GM04503 (cell line): ENCODE data around the gene CNDP1.
"Not testable (repeated sequence)": the region's sequence is repeated elsewhere in the genome, so short reads cannot be mapped to it uniquely, and the experiment has no call there.

Source experiments
- DNase-seq: peaks from one replicate; pipeline ENCODE4 v3.0.0-alpha.2; 2012; ENCODE audit warnings: low read depth

The CNDP1 gene

DNA sequence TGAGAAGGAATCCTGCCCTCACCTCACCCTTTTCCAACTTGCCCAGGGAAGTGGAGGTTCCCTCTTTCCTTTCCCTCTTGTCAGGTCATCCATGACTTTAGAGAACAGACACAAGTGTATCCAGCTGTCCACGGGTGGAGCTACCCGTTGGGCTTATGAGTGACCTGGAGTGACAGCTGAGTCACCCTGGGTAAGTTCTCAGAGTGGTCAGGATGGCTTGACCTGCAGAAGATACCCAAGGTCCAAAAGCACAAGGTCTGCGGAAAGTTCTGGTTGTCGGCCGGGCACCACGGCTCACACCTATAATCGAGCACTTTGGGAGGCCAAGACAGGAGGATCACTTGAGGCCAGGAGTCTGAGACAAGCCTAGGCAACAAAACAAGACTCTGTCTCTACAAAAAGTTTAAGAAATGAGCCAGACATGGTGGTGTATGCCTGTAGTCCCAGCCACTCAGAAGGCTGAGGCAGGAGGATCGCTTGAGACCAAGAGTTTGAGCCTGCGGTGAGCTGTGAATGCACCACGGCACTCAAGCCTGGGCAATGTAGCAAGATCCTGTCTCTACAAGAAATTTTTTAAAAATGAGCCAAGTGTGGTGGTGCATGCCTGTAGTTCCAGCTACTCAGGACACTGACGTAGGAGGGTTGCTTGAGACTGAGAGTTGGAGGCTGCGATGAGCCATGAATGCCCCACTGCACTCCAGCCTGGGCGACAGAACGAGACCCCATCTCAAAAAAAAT lies 14.0 kb upstream of the CNDP1 start:
- DNase-seq, result no peak

DNA sequence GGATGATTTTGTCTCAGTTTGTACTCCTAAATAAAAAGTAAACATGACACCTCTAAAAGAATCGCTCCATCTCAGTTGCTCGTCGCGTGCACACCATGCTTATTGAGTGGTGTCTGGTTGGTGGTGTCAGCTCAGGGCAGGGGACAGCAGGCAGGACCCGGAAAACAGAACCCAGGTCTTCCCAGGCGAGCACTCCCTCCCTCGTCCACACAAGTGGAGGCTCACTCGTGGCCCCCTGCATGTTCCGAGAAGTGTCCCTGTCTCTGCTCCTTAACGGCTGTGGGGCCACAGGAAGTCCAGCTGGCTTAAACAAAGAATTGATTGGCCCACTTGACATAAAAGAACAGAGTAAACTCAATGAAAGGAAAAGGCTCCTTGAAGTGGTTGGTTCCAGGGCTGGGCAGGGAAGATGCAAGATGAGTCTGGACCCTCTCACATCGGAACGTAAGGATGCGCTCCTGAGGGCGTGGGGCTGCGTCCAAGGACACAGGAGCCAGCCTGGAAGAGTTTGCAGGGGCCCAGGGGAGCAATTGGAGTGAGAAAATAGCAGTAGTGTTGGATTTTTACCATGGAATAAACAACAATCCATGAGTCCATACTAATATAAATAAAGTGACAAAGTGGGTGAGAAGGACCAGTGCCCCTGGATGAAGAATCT lies 13.1 kb upstream of the CNDP1 start:
- no peak for DNase-seq

DNA sequence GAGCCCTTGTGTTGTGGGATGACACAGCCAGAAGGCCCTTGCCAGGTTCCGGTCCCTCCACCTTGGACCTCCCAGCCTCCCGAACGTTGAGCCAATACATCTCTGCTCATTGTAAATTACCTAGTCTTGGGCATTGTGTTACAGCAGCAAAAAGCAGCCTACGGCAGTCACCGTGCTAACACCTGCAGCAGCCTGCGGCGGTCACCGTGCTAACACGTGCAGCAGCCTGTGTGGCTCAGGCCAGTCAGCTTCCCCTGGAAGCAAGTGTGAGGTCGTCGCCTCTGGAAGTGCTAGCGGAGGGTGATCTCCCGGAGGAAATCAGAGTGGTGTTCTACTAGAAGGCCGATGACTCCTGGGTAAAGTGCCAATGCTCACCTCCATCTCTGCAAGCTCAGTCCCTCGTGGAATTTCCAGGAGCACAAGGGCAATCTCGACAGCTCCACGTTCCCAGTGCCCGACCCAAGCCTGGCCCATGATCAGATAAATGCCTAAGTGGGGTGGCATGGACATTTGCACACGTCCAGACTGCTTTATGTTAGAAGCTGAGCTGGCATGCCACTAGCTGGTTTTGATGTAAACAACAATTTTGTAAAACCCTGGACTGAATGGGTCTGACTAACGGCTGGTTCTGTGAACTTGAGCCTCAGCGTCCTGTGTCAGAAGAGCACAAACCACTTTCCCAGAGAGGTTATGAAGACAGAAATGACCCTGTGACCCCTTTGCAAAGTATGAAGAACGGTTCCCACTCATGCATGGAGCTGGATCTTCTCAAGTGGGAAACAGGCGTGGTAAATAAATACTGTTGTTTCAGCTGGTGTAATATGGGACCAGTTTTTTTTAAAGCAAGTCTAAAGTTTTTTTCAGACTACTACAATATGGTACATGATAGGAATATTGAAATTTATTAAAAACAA lies 11.4 kb upstream of the CNDP1 start:
- no peak for DNase-seq

DNA sequence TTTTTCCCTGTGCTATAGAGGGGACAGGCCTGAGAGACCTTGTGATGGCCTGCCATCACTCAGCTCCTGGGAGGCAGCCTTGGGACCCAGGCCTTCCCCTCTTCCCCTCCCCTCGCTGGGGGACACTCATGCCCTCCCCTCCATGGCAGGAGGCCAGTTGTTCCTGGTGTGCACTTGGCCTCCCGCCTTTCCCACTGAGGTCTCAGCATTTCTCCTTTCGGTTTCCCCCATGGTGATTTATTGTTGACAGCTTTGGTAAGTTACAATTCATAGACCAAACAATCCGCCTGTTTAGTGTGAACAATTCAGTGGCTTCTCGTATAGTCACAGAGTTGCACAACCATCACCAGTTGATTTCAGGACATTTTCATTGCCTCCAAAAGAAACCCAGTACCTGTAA lies 10.2 kb upstream of the CNDP1 start:
- DNase-seq, result no peak

DNA sequence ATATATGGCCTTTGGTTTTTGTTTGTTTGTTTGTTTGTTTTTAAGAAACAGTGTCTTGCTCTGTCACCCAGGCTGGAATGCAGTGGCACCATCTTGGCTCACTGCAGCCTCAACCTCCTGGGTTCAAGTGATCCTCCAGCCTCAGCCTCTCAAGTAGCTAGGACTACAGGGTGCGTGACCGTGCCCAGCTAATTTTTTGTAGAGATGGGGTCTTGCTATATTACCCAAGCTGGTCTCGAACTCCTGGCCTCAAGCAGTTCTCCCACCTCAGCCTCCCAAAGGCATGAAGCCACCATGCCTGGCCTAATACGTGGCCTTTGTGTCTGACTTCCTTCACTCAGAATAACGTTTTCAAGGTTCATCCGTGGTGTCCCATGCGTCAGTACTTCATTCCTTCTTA lies 9.4 kb upstream of the CNDP1 start:
- DNase-seq, result not testable (repeated sequence)

DNA sequence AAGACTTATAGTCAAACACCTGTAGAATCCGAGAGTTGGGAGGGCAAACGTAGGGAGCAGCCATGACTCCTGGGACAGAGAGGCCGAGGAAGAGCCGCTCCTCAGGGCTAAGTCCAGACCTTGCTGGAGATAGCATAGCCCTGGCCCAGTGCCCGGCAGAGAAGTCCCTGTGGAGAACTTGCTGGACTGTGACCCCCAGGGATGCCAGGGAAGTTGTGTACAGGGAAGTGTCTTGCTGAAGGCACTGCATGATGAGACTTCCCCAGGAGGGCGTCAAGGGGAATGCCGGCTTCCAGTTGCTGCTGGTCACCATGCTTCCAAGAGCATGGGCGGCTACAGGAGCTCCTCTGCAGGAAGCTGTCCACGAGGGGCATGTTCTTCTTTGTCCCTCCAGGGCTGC lies 8.6 kb upstream of the CNDP1 start:
- no peak for DNase-seq

DNA sequence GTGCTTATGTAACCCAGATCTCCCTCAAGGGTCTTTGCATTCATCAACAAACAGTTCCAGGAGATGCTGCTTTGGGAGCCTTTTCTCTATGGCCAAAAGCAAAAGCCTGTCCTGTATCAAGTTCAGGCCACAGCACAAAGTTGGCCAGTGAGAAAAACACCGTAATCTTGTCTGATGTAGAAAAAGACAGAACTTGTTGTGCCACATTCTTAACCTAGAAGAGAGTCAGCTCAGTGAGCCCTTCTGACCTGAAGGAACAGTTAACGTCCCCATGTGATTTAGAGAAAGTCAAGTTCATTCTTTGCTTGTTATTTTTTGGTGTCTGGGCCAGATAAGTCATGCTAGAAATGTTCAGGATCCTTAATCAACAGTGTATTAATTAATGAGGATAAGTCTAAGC lies 7.8 kb upstream of the CNDP1 start:
- no peak for DNase-seq

DNA sequence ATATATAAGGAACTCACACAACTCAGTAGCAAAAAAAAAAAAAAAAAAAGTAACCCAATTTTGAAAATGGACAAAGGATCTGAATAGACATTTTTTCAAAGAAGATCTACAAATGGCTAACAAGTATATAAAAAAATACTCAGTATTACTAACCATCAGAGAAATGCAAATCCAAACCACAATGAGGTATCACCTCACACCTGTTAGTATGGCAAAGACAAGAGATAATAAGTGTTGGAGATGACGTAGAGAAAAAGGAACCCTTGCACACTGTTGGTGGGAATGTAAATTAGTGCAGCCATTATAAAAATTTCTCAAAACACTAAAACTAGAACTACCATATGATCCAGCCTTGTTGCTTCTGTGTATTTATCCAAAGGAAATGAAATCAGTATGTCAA lies 5.8 kb upstream of the CNDP1 start:
- no peak for DNase-seq

DNA sequence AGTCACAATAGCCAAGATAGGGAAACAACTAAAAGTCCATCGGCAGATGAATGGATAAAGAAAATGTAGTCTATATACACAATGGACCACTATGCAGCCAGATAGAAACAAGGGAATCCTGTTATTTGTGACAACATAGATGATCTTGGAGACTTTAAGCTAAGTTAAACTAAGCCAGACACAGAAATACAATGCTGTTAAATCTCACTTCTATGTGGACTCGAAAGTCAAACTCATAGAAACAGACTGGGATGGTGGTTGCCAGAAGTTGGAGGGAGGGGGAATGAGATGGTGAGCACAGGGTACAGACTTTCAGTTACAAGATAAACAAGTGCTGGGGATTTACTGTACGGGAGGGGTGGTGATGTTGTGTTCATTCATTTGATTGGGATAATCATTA lies 5.4 kb upstream of the CNDP1 start:
- no peak for DNase-seq

DNA sequence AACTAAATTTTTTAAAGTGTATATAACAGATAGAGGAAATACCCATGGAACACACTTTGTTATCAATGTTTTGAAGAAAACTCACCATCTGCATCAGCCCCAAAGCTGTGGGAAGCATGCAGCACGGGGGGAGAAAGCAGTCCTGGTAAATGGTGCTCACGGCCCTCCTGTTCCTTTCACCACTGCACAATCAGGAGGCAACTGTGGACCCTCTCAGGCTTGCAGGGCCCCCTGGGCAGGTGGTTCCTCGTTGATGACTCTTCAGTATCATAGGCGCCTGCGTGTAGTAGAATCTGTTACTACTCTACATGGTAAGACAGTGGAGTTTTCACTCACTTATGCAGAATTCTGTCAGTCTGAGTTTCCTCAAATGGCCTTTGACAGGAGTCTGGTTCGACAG lies 4.9 kb upstream of the CNDP1 start:
- DNase-seq, result no peak

DNA sequence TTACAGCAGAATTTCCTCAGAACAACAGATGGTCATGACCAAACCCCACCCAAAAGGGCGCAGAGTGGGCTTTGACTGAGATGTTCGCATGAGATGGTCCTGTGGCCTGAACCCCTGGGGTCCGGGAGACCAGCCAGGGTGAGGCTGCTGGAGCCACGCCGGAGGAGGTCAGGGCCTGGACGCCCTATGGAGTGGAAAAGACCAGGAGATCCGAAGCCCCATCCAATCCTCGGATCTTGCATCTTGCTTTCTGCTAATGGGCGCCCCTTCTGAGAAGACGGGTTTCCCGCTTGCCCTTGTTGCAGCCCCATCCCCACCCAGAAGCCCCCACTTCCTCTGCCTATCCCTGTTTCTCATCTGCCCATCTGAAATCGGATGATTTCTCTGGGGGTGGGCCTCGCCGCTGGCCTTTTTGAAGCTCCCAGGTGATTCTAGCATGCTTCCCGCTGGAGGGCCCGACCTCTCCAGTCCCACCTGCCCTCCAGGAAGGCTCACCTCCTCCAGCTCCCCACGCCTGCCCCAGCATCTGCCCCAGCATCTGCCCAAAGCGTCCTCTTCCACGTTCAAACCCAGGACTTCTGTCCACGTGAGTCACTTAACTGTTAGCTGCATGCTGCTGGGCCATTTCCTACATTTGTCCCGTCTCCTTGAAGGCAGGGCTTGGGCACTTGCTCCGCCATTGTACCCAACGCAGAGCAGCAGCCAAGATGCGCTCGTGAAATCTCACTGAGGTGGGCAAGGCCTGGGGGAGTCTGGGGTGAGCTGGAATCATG lies 4.3 kb upstream of the CNDP1 start:
- no peak for DNase-seq

DNA sequence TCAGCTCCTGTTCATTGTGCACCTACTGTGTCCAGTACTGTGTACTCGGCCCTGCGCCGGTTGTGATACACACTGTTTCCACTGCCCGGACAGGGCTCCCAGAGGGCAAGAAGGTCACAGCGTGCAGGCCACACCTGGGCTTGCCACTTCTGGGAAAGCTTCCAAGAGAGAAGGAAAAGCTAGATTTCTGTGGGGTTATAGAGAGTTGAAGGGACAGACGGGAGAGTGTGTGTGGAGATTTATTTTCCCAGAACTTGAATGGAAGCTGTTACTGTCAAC lies 3.8 kb upstream of the CNDP1 start:
- DNase-seq, result no peak

DNA sequence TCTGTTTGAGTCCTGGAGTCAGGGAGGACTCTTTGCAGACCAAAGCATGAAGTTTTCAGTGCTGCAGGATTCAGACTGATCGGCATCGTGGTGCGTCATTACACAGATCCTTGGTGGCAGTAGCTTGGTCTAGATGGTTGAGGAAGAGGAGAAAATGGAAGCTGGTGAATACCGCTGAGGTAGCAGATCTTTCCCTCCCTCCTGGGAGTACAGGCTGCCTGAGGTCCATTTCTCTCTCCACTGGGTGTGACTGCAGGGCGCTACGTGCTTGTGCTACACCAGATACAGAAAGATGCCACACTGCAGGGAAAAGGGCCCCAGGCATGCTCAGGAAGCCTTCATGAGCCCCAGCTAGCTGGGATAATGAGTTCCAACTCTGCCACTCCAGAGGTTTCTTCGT lies 3.3 kb upstream of the CNDP1 start:
- DNase-seq, result no peak

DNA sequence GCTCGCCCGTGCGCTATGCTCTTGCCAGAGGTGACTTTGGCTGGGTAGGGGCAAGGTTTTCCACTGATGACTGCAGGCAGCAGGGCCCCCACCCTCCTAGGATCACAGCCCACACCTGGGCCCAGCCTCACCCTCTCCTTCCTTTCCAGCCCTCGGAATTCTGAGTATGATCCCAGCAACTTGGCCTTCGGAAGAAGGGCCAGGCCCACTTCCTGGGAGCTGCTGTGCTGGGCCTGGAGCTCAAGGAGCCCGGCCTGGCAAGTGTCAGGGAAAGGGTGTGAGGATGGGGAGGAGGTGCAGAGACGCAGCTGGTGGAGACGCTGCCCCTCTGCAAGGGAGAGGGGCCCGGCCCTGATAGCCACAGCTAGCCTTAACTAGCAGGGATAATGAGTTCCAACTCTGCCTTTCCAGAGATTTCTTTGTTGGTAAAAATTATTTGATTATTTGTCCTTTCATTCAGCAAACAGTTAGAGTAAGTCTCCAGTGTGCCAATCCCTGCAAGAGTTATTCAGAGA lies 1.7 kb upstream of the CNDP1 start:
- DNase-seq, result no peak

DNA sequence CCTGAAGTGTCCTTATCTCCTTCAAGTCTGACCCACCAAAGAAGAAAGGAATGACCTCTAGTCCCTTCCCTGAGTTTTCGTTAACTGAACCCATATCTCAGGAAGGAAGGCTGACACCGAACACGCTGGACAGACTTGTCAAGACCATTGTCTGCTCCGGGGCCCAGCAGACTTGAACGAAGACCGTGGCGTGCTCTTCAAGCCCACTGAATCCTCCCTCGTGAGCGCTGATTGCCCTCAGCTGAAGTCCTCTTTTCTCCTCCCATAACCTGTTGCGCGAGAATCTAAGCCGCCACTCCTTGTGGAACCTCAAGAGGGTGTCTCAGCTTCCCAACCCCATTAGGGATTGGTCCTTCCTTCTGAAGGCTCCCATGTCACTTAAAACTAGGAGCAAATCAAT lies 634 bp upstream of the CNDP1 start:
- no peak for DNase-seq

DNA sequence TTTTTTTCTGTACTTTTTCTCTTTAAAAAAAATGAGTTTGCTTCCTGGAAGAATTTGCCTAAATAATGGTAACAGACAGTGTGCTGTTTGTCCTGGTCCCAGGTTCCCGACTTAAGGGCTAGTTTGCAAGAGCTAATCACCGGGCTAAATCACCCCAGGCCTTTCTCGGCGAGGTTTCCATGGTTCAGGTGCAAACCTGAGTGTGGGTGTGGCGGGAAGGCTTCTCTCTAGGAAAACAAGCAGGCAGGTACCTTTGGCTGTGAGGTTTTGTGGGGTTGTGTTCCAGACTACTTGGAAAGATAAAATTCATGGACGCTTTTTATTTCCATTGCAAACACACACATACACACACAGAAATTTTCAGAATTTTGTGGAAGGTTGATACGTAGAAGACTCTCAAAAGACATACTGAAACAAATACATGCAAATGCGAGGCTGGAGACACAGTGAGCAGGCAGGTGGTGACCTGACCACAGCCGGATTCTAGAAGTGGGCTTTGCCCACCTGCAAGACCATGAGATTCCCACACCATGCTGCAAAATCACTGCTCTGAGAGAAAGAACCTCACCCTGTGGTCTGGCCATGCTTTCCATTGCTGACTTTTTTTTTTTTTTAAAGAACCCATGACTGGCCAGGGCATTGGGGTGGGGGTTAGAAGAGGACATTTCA lies 815 bp downstream of the CNDP1 start:
- no peak for DNase-seq

DNA sequence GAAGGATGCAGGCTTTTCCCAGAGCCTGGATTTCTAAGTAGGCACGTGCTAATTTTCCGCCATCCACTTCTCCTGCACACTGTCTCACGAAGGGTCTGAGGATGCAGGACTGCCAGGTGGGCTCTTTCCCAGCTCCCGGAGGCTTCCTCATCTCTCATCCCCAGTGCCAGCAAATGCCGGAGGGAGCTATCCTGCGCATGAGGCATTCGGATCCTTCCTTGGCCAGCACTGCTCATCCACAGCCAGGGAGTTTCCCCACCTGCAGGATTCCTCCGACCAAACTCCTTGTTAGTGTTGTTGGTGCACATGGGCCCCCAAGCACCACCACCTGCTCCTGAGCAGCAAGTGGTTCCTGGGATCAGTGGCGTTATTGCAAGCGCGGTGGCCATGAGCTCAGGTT lies 5.0 kb downstream of the CNDP1 start:
- no peak for DNase-seq

DNA sequence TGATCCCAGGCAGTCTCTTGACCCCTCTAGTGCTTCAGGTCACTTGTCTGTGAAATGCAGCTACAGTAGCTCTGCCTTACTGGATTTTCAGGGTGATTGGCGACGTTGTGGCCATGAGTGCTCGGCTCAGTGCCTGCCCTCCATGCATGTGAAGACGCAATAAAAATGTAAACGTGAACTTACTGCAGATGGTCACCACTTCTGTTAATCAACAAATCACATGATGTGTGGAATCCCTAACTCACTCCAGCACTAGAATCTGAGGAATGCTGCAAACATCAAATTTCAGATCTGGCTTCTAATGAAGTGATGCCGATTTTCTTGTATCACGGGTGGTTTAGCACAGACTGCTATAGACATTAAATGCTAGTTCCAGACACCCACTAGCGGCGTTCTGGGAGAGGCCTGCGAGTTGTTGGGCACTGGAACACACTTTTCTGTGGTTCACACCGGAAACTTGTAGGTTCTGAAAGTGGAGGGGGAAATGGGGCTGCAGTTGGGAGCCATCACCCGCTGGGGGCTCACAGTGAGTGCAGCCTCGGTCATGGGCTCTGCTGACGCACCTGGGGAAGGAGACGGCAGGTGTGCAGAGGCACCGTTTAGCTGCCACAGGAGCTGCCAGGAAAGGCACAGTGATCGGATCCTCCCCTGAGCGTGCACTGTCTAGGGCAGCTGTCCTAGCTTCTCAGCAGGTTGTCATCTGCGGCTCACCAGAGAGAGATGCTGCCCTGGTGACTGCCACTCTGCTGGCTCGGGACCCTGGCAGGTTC lies 6.5 kb downstream of the CNDP1 start:
- DNase-seq, result no peak

DNA sequence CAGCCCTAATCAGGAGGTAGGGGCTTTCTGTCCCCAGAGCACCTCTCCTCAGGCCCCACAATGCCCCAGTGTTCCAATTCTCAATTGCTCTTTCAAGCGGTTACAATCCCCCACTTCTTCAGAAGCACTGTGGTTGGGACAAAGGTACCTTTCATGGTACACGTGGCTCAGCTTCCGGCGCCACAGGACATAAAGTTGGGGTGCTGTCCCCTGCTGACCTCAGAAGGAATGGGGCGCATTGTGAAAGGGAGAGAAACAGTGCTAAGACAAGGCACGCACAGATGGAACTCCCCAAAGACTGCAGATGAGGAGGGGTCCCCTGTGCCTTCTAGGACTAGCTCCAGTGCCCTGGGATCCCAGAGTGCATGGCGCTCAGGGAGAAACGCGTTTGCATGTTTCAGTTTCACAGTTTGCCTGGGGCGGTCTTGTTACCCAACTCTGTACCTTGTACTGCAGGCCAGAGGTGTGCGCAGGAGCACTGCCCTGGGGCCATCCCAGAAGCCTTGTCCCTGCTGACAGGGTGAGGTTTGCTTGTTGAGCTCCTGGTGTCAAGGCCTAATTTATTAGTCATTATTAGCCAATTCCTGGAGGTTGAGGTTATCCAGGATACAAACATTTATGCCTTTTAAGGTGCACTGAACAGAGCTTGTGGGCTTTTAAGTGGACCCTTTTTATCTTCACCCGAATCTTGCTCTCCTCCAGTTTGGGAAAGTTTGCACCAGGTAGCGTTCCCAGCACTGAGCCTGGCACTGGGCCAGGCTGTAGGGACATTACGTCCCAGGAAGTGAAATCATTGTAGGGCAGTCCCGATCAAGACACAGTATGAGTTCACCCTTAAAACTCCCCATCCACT lies 7.6 kb downstream of the CNDP1 start:
- no peak for DNase-seq

DNA sequence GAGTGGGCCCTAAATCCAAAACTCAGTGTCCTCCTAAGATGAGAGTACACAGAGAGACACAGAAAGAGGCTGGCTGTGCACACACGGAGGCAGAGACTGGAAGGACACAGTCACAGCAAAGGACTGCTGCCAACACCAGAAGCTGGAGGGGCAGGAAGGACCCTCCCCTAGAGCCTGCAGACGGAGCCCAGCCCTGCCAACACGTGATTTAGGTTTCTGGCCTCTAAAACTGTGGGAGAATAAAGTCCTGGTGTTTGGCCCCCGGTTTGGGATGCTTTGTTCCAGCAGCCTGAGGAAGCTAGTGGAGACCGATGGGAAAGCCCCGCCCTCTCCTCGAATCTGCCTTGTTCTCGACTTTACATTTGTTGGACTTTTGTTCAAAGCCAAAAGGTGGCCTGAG lies 10.6 kb downstream of the CNDP1 start:
- no peak for DNase-seq
